A549 (cell line): ENCODE results near the gene ITCH. TPM values are rescaled to one million over a fixed set of nuclear protein-coding genes. Genes with fewer than 3 reads are reported as not detected.

ENCODE experiments used
- ATAC-seq, 2 experiments: fragments of 200-7000 bp in 1 of 2; fragments of >200 bp in 1 of 2; cut with Nextera tagmentation in 1 of 2; cut with Tn5 transposase in 1 of 2; 3 replicates each; pipeline versions ENCODE4 v1.8.0 to v1.9.1; 2018 to 2020; ENCODE audit warnings: mild to moderate bottlenecking in 1 of 2, moderate library complexity in 1 of 2
- CTCF ChIA-PET: fragments of 300-600 bp; sonication (Branson Sonifier 250); formaldehyde crosslinking; extraction: SDS; loops from one replicate; lab custom pipeline; 2021; ENCODE audit warnings: antibody characterized with exemption, inconsistent platforms; lab: Yijun Ruan, JAX
- POLR2A ChIA-PET: fragments of 350-600 bp; formaldehyde crosslinking; extraction: SDS; loops from one replicate; lab custom pipeline; 2021; ENCODE audit warnings: antibody characterized with exemption, inconsistent platforms; lab: Yijun Ruan, JAX
- DNase-seq, 2 experiments: peaks; one replicate each; pipeline versions ENCODE4 v3.0.0 to v3.0.0-alpha.2; 2011 to 2016; ENCODE audit warnings: low read depth in 1 of 2, low spot score in 1 of 2
- FAIRE-seq: peaks from 2 replicates; lab custom pipeline; 2011; peaks lifted over from hg19 to GRCh38; lab: Jason Lieb, UNC
- H3K27ac ChIP-seq, 2 experiments: fragments of >200 bp; sonication (Bioruptor Twin); formaldehyde crosslinking; 3 replicates each; pipeline ENCODE4 v1.5.1; 2016 to 2017
- H3K4me1 ChIP-seq: fragments of >200 bp; sonication (Bioruptor Twin); formaldehyde crosslinking; 3 replicates; pipeline ENCODE4 v1.6.1; 2016
- H3K4me2 ChIP-seq: fragments of >200 bp; sonication (Bioruptor Twin); formaldehyde crosslinking; 3 replicates; pipeline ENCODE4 v1.6.1; 2016
- H3K4me3 ChIP-seq: fragments of >200 bp; sonication (Bioruptor Twin); formaldehyde crosslinking; 3 replicates; pipeline ENCODE4 v1.5.1; 2016
- H3K9me3 ChIP-seq: fragments of >200 bp; sonication (Bioruptor Twin); formaldehyde crosslinking; 3 replicates; pipeline ENCODE4 v1.6.1; 2016
- CBX2 ChIP-seq: fragments of 200-600 bp; sonication (generic); IDR thresholded peaks from 2 replicates; pipeline ENCODE4 v1.6.1; 2016; ENCODE audit warnings: low read depth, mild to moderate bottlenecking, borderline replicate concordance
- EP300 ChIP-seq, 2 experiments: fragments of >200 bp; sonication (Bioruptor Twin); formaldehyde crosslinking; IDR thresholded peaks; 2 replicates in 1 of 2; 3 replicates in 1 of 2; pipeline ENCODE4 v1.6.1; 2016 to 2017
- GATA3 ChIP-seq: IDR thresholded peaks from 2 replicates; pipeline ENCODE4 v1.6.1; 2012; ENCODE audit warnings: borderline replicate concordance
- HDAC2 ChIP-seq: fragments of 200-600 bp; sonication (generic); IDR thresholded peaks from 2 replicates; pipeline ENCODE4 v1.6.1; 2016
- HOXA7 ChIP-seq: fragments of 250-450 bp; sonication (Bioruptor Pico); IDR thresholded peaks from 2 replicates; pipeline ENCODE4 v1.5.0; 2020; ENCODE audit warnings: mild to moderate bottlenecking, moderate library complexity
- HOXB5 ChIP-seq: fragments of 250-450 bp; sonication (Bioruptor Pico); IDR thresholded peaks from 2 replicates; pipeline ENCODE4 v1.5.0; 2020; ENCODE audit warnings: mild to moderate bottlenecking, moderate library complexity
- MAX ChIP-seq: IDR thresholded peaks from 2 replicates; pipeline ENCODE4 v1.6.1; 2012
- MYC ChIP-seq: IDR thresholded peaks from 2 replicates; pipeline ENCODE4 v1.6.1; 2012; ENCODE audit warnings: mild to moderate bottlenecking, inconsistent platforms, low read length, improper control_type of control experiment, borderline replicate concordance
- NR3C1 ChIP-seq: fragments of >200 bp; sonication (Bioruptor Twin); formaldehyde crosslinking; IDR thresholded peaks from 3 replicates; pipeline ENCODE4 v1.6.1; 2017
- POLR2AphosphoS2 ChIP-seq: conservative IDR thresholded peaks from 2 replicates; pipeline ENCODE4 v1.6.1; 2012; ENCODE audit warnings: low read length, improper control_type of control experiment, inconsistent platforms
- RARB ChIP-seq: fragments of 250-450 bp; sonication (Bioruptor Pico); IDR thresholded peaks from 2 replicates; pipeline ENCODE4 v1.8.0; 2021; ENCODE audit warnings: mild to moderate bottlenecking, moderate library complexity
- REST ChIP-seq: fragments of 200-600 bp; sonication (generic); IDR thresholded peaks from 2 replicates; pipeline ENCODE4 v1.6.1; 2016; ENCODE audit warnings: antibody characterized with exemption, mild to moderate bottlenecking, moderate library complexity
- RNF2 ChIP-seq: fragments of 200-600 bp; sonication (generic); IDR thresholded peaks from 2 replicates; pipeline ENCODE4 v1.6.1; 2016; ENCODE audit warnings: low read depth, mild to moderate bottlenecking, antibody characterized with exemption, moderate library complexity, borderline replicate concordance
- SREBF2 ChIP-seq: fragments of 450-650 bp; IDR thresholded peaks from 2 replicates; pipeline ENCODE4 v1.6.1; 2014; ENCODE audit warnings: mild to moderate bottlenecking, moderate library complexity
- TFCP2L1 ChIP-seq: fragments of 250-450 bp; sonication (Bioruptor Pico); IDR thresholded peaks from 2 replicates; pipeline ENCODE4 v1.5.0; 2021; ENCODE audit warnings: mild to moderate bottlenecking
- ZNF302 ChIP-seq: fragments of 250-450 bp; sonication (Bioruptor Pico); IDR thresholded peaks from 2 replicates; pipeline ENCODE4 v1.9.0; 2021; ENCODE audit warnings: inconsistent platforms, mild to moderate bottlenecking, moderate library complexity
- WGBS: methylation state at CpG from one replicate; pipeline ENCODE4 v1.1.6; 2017; ENCODE audit errors: missing lambda C conversion rate; 5-methylcytosine and 5-hydroxymethylcytosine counted together
- polyA plus RNA-seq, 4 experiments: library from polyadenylated mRNA; depleted of rRNA in 3 of 4; stranded (reverse); fragments of >200 nt; fragmentation: RNase III in 1 of 4; extraction: RNeasy Plus Mini Kit Qiagen cat#74134 plus additional on column Dnase treatment in 1 of 4; gene quantifications; 2 replicates in 3 of 4; 3 replicates in 1 of 4; pipeline ENCODE4 v1.2.3, GENCODE V29; 2011 to 2017
- TF ChIP-seq, protein P1 (sequence below): IDR thresholded peaks from 2 replicates; pipeline ENCODE4 v1.6.1; 2012
- TF ChIP-seq, protein P2 (sequence below): fragments of >200 bp; sonication (Bioruptor Twin); formaldehyde crosslinking; IDR thresholded peaks from 3 replicates; pipeline ENCODE4 v1.5.1; 2016

Gene ITCH
- polyA plus RNA-seq, 2 of the 4 experiments (the other 2 are of a cell fraction) = 23.9 to 24.4 TPM

DNA sequence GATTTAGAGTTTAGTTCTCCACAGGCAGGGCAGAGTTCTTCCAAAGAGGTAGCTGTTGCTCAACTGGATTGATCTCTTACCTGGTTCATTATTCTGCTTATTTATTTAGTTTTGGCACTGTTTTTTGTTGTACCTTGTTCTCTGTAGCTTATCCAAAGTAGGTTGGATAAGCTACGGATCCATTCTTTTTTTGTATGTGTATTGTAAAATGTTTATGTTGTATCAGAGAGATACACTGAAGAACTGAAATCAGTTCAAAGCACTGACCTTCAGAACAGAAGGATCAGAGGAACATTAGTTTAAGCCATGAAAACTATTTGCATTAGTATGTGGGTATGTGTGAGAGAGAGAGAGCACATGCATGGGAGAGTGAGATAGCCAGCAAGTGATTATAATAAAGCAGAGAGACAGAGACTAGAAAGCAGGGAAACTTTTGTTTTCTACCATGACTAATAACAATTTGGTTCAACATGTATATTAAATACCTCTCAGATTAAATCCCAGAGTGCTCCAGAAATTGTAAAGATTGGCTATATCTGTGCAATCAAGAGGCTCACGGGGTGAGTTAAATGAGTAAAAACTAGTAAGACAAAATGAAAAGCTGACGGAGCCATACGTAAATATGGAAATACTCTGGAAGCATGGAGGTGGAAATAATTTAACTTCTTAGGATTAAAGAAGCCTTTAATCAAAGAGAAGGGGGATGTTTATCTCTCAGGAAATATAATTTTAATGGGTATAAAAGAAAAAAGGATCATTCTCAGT, 40.2 kb downstream of the ITCH start:
- WGBS = 93% methylated on average over 4 of the region's 4 CpGs
- FAIRE-seq = no peak
- no peak for ATAC-seq
- no peak for DNase-seq
- TF ChIP-seq RARB (CRISPR knock-in tag) (no peak), MYC (no peak), RNF2 (no peak), HOXA7 (CRISPR knock-in tag) (no peak), TFCP2L1 (CRISPR knock-in tag) (no peak), REST (no peak), GATA3 (no peak)
- TF ChIP-seq, protein P1, sequence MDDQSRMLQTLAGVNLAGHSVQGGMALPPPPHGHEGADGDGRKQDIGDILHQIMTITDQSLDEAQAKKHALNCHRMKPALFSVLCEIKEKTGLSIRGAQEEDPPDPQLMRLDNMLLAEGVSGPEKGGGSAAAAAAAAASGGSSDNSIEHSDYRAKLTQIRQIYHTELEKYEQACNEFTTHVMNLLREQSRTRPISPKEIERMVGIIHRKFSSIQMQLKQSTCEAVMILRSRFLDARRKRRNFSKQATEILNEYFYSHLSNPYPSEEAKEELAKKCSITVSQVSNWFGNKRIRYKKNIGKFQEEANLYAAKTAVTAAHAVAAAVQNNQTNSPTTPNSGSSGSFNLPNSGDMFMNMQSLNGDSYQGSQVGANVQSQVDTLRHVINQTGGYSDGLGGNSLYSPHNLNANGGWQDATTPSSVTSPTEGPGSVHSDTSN = no peak
- Histone ChIP-seq H3K9me3 (no peaks in the 10 kb centered on the region), H3K4me3 (no peak overlapping the region), H3K4me1 (peaks cover 46% of the 10 kb centered on the region), H3K4me2 (no peak overlapping the region), H3K27ac (no peak overlapping the region)
- CTCF ChIA-PET = interaction anchor here (0.7 to 7.7 kb wide), 3 partner anchors 47 to 240 kb away, joined by 3 to 58 read pairs (median 3); no protein-coding TSS in a partner anchor
- POLR2A ChIA-PET = interaction anchor here (0.9 kb wide), 1 partner anchor 40 kb away, joined by 3 read pairs; no protein-coding TSS in a partner anchor

- TF ChIP-seq NR3C1 = no peak
- no peak for TF ChIP-seq ZNF302
- TF ChIP-seq POLR2AphosphoS2 = no peak
- TF ChIP-seq EP300 (IDR thresholded peaks at IDR 0.05) = no peak
- TF ChIP-seq MAX = no peak
- TF ChIP-seq, protein P2, sequence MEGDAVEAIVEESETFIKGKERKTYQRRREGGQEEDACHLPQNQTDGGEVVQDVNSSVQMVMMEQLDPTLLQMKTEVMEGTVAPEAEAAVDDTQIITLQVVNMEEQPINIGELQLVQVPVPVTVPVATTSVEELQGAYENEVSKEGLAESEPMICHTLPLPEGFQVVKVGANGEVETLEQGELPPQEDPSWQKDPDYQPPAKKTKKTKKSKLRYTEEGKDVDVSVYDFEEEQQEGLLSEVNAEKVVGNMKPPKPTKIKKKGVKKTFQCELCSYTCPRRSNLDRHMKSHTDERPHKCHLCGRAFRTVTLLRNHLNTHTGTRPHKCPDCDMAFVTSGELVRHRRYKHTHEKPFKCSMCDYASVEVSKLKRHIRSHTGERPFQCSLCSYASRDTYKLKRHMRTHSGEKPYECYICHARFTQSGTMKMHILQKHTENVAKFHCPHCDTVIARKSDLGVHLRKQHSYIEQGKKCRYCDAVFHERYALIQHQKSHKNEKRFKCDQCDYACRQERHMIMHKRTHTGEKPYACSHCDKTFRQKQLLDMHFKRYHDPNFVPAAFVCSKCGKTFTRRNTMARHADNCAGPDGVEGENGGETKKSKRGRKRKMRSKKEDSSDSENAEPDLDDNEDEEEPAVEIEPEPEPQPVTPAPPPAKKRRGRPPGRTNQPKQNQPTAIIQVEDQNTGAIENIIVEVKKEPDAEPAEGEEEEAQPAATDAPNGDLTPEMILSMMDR = no peak
- no peak for TF ChIP-seq CBX2
- no peak for TF ChIP-seq SREBF2
- TF ChIP-seq, protein P1 = no peak
- no peak for TF ChIP-seq HOXB5 (CRISPR knock-in tag)
- TF ChIP-seq HDAC2 = no peak
- no peak overlapping the region for H3K4me2 ChIP-seq
- DNase-seq (no peak), FAIRE-seq (no peak), ATAC-seq (no peak)
- H3K27ac ChIP-seq = no peak overlapping the region
- H3K9me3 ChIP-seq = no peaks in the 10 kb centered on the region
- no peak overlapping the region for H3K4me3 ChIP-seq
- ChIA-PET CTCF (interaction anchor here (0.6 to 7.7 kb wide), 3 partner anchors 46 to 92 kb away, joined by 3 to 58 read pairs (median 5); no protein-coding TSS in a partner anchor), POLR2A (no interaction called here)
- peaks cover 46% of the 10 kb centered on the region for H3K4me1 ChIP-seq
- 89% methylated on average over 1 of the region's 1 CpG for WGBS
Observed at GRCh38 chr20:34403908-34404307, 40.8 kb downstream of the ITCH start.
